Measurements from ENCODE around the gene CDK6.

DNA sequence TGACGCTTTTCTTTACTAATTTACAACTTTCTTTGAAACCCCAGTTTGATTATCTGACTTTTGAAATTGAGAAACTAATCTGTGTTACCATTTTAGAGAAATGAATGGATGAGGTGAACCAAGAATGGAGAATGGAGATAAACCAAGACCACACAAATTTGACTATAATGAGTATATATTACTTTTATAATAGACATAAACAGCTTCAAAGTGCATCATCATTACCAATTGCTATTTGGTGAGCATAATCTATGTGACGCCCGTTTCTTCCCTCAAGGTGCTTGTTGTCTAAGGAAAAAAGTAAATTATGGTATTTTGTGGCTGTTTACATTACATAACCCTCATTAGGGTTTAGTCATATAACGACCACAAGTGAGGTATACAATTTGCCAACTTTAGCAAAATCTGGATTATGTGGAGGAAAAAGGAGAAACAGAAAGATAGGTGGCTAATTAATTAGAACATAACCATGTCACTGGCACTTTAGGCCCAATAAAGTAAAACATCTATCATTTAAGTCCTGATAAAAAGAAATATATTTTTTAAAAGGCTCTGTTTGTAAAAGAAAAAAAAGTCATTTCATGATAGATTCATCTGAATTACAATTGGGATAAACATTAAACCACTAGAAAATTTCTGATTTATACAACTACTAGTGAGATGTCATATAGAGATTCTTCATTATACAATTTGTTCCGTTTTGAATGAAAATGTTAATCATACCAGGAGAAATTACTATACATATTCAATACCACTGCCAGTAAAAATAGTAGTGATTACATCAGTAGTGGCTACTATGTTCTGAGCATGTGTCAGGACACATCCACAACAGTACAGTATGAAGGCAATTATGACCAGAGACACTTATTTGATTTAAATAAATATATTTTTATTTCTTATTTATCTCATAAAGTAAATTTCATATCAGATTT lies 128.0 kb downstream of the CDK6 start:
- no peak for TF ChIP-seq CTCF (IDR thresholded peaks at IDR 0.05)
- no peak for TF ChIP-seq POLR2A (IDR thresholded peaks at IDR 0.05)
